ENCODE data around the gene LARP7.
"Not testable (repeated sequence)": the region's sequence is repeated elsewhere in the genome, so short reads cannot be mapped to it uniquely, and the experiment has no call there.

Gene LARP7

DNA sequence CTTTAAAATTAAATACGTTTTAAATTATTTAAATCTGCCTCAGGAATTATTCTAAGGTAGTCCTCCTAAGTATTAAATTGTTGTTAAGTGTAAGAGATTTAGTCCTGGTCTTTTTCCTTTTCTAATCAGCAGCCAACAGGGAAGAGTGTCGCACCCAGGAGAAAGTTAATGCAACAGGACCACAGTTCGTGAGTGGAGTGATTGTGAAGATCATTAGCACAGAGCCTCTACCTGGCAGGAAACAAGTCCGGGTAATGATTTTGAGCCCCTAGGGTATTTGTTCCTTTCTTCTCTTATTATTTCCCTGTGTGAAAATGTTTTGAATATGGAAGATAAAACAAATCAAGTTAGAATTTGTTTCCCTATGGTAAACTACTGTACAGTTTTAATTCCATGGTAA is 13.4 kb downstream of the LARP7 start:
- DNase-seq (ENCODE audit: low read depth in 3 of 3) = no peak

DNA sequence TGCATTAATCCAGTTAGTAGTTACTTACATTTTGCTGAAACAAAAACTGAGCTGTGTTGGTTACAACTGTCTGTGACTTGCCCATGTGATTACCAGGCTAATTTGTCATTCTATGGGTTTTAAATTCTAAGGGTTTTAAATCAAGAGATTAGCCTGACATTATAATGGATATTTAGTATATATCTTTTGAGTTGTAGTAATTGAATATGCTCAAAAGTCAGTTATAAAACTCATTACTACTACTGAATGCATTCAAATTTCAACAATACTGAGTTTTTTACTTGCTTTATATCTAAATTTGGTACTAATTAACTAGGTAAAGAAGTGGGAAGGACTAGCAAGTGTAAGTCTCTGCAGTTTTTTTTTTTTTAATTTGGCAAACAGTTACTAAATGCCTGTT is 14.7 kb downstream of the LARP7 start:
- DNase-seq (ENCODE audit: low read depth in 3 of 3) = no peak

GRCh38 chr4:112652216-112652615 is 15.3 kb downstream of the LARP7 start:
- no peak for DNase-seq (ENCODE audit: low read depth in 3 of 3)

- DNase-seq (ENCODE audit: low read depth in 3 of 3) = no peak
These were observed 18.3 kb downstream of the LARP7 start for GRCh38 chr4:112655270-112655669.

DNA sequence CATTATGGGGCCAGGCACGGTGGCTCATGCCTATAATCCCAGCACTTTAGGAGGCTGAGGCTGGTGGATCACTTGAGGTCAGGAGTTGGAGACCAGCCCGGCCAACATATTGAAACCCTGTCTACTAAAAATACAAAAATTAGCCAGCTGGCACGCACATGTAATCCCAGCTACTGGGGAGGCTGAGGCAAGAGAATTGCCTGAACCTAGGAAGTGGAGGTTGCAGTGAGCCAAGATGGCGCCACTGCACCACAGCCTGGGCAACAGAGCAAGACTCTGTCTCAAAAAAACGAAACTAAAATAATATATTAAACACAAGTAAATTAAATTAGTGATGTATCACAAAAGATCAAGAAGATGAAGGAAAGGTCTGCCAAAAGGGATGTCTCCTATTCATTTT is 19.2 kb downstream of the LARP7 start:
- not testable (repeated sequence) for DNase-seq (ENCODE audit: low read depth in 3 of 3)

- no peak for DNase-seq (ENCODE audit: low read depth in 3 of 3)
These were observed 27.7 kb downstream of the LARP7 start for GRCh38 chr4:112664611-112665010.

GRCh38 chr4:112668131-112668530 is 31.2 kb downstream of the LARP7 start:
- DNase-seq (ENCODE audit: low read depth in 3 of 3) = no peak

GRCh38 chr4:112673076-112673475 is 36.1 kb downstream of the LARP7 start:
- no peak for DNase-seq (ENCODE audit: low read depth in 3 of 3)

DNA sequence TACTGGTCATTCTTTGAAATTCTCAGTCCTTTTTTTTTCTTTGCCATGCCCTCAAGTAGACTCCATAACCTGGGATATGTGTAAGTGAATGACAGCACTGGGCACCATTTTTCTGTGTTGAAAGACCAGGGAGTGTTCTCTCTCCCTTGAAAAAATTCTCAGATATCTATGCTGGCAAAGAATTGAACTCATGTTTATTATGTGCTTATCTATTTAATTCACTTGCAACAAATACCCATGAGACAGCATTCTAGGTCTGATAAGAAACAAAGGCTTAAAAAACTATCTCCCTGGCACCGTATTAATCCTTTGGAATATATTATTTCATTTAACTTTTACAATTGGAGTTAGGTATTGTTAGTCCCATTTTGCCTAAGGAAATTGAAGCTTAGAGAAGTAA is 36.7 kb downstream of the LARP7 start:
- DNase-seq (ENCODE audit: low read depth in 3 of 3) = no peak

DNA sequence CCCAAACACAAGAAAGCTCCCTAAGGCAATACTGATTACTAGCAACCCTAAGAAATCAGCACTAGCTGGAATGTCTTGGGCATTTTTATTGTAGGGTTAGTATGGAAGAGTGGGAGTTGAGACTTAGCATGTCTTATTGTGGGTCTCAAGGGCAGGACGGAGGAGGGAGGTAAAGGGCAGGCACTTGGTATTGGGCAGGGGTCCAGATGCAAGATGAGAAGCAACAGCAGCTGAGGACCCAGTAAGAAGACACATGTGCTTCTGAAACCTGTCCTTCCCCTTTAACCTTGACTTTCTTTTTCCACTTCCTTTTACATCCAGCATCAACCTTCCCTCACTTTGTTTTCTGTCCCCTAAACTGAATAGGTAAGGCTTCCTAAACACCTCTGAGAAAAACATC is 37.4 kb downstream of the LARP7 start:
- DNase-seq (ENCODE audit: low read depth in 3 of 3) = no peak

DNA sequence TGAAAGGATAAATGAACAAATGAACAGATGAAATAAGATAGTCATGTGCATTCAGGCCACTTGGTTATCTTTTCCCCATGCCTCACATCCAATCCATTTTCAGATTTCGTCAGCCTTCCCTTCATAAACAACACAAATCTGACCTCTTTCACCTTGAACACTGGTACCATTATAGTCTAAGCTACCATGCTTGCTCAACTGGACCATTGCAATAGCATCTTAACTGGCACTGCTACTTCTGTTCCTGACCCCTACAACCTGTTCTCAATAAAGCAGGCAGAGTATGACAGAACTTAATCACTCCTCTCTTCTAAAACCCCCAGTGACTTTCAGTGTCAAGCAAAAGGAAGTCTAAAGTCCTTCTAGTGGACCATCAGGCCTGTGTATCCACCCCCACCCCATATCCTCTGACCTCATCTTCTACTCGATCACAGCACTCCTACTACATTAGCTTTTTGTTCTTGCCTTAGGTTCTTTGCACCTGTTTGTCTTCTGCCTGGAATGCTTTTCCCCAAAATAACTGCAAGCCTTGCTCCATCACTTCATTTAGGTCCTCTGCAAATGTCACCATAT is 40.7 kb downstream of the LARP7 start:
- no peak for DNase-seq (ENCODE audit: low read depth in 3 of 3)

- DNase-seq (ENCODE audit: low read depth in 3 of 3) = no peak
These were observed 44.1 kb downstream of the LARP7 start for GRCh38 chr4:112680996-112681395.

- DNase-seq (ENCODE audit: low read depth in 3 of 3) = no peak
These were observed 56.6 kb downstream of the LARP7 start for GRCh38 chr4:112693507-112693906.

- DNase-seq (ENCODE audit: low read depth in 3 of 3) = no peak
These were observed 63.7 kb downstream of the LARP7 start for GRCh38 chr4:112700679-112701078.

DNA sequence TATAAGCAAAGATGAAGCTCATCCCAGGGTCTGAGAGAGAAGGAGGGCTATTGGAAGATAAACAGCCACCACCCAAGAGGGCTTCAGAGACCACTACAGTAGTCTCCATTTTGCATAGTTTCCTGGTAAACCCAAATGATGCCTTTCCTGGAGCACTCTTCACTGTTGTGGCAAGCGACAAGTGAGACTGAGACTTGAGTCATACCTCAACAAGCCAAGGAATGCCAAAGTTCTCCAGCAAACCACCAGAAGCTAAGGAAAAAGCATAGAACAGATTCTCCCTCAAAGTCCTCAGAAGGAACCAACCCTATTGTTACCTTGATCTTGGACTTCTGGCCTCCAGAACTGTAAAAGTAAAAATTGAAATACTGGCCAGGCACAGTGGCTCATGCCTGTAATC is 65.9 kb downstream of the LARP7 start:
- no peak for DNase-seq (ENCODE audit: low read depth in 3 of 3)

DNA sequence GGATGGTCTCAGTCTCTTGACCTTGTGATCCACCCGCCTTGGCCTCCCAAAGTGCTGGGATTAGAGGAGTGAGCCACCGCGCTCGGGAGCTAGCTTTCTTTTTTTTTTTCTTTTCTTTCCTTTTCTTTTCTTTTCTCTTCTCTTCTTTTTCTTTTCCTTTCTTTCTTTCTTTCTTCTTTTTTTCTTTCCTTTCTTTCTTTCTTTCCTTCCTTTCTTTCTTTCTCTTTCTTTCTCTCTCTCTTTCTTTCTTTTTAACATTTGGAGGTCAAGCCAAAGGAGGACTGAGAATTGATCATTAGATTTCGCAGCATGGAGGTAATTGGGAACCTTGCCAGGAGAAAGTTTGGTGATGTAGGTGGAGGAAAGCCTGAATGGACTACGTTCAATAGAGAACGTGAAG is 67.4 kb downstream of the LARP7 start:
- no peak for DNase-seq (ENCODE audit: low read depth in 3 of 3)

- DNase-seq (ENCODE audit: low read depth in 3 of 3) = no peak
These were observed 68.3 kb downstream of the LARP7 start for GRCh38 chr4:112704991-112705845.

- not testable (repeated sequence) for DNase-seq (ENCODE audit: low read depth in 3 of 3)
These were observed 69.2 kb downstream of the LARP7 start for GRCh38 chr4:112705891-112706839.

DNA sequence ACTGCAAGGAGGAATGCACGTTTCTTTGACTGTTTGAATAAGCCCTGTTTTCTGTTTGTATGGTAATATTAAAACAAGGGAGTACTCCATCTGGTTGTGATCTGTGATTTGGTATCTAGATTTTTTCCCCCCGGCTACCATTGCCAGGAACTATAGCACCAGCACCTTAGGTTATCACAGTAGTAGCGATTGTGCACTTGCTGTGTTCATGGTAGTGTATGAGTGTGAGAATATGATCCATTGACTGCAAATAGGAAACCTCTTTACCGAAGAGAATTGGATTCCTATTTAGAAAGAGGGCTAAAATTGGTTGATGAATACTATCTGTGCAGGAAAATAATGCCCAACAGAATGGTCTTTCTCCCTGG is 69.9 kb downstream of the LARP7 start:
- DNase-seq (ENCODE audit: low read depth in 3 of 3) = no peak

Measured in stimulated activated CD4-positive, alpha-beta T cell treated with anti-CD3 and anti-CD28 coated beads, TNF-alpha, amount 100 ng/mL, for 48 hours (primary cell).